H9 (cell line): Measurements from ENCODE around the gene CCL20. TPM values are rescaled to one million over a fixed set of nuclear protein-coding genes. Genes with fewer than 3 reads are reported as not detected.

ENCODE experiments used
- DNase-seq: peaks from one replicate; pipeline ENCODE4 v3.0.0-alpha.2; 2017
- H2AFZ ChIP-seq: one replicate; pipeline ENCODE4 v1.6.1; 2013; ENCODE audit warnings: mild to moderate bottlenecking, low read length, control low read depth, moderate library complexity
- H2AK5ac ChIP-seq: 2 replicates; pipeline ENCODE4 v1.6.1; 2013; ENCODE audit warnings: low read length, control low read depth, mixed read lengths; ENCODE audit not compliant: insufficient read length
- H2BK120ac ChIP-seq: one replicate; pipeline ENCODE4 v1.6.1; 2013; ENCODE audit warnings: low read depth, mild to moderate bottlenecking, low read length, control low read depth, inconsistent platforms; ENCODE audit not compliant: poor library complexity, severe bottlenecking
- H2BK12ac ChIP-seq: 2 replicates; pipeline ENCODE4 v1.6.1; 2013; ENCODE audit warnings: low read length, control low read depth, mixed read lengths, low read depth; ENCODE audit not compliant: insufficient read length
- H2BK15ac ChIP-seq: 2 replicates; pipeline ENCODE4 v1.6.1; 2013; ENCODE audit warnings: low read depth, low read length, control low read depth
- H2BK20ac ChIP-seq: one replicate; pipeline ENCODE4 v1.6.1; 2013; ENCODE audit warnings: low read depth, mild to moderate bottlenecking, low read length, control low read depth, inconsistent platforms; ENCODE audit not compliant: poor library complexity, severe bottlenecking
- H2BK5ac ChIP-seq: 2 replicates; pipeline ENCODE4 v1.6.1; 2013; ENCODE audit warnings: low read length, control low read depth, mixed read lengths; ENCODE audit not compliant: insufficient read length
- H3K14ac ChIP-seq: 2 replicates; pipeline ENCODE4 v1.6.1; 2013; ENCODE audit warnings: low read length, control low read depth; ENCODE audit not compliant: insufficient read depth
- H3K18ac ChIP-seq: 2 replicates; pipeline ENCODE4 v1.6.1; 2013; ENCODE audit warnings: low read depth, mild to moderate bottlenecking, mixed read lengths, low read length, control low read depth; ENCODE audit not compliant: insufficient read length
- H3K23ac ChIP-seq: 2 replicates; pipeline ENCODE4 v1.6.1; 2013; ENCODE audit warnings: low read length, control low read depth, mixed read lengths, low read depth; ENCODE audit not compliant: insufficient read length
- H3K23me2 ChIP-seq: 2 replicates; pipeline ENCODE4 v1.6.1; 2013; ENCODE audit warnings: low read depth, mild to moderate bottlenecking, mixed read lengths, low read length, control low read depth; ENCODE audit not compliant: insufficient read length, poor library complexity, severe bottlenecking
- H3K27ac ChIP-seq: 2 replicates; pipeline ENCODE4 v1.5.1; 2013; ENCODE audit warnings: low read length, control low read depth, mixed read lengths, low read depth; ENCODE audit not compliant: insufficient read length
- H3K27me3 ChIP-seq: 2 replicates; pipeline ENCODE4 v1.6.1; 2013; ENCODE audit warnings: low read length, control low read depth, inconsistent platforms; ENCODE audit not compliant: insufficient read depth
- H3K4ac ChIP-seq: 2 replicates; pipeline ENCODE4 v1.6.1; 2013; ENCODE audit warnings: low read depth, mild to moderate bottlenecking, control low read depth, inconsistent platforms, low read length, moderate library complexity
- H3K4me1 ChIP-seq: 2 replicates; pipeline ENCODE4 v1.6.1; 2013; ENCODE audit warnings: low read length, control low read depth, inconsistent platforms; ENCODE audit not compliant: insufficient read depth
- H3K4me2 ChIP-seq: 2 replicates; pipeline ENCODE4 v1.6.1; 2013; ENCODE audit warnings: low read length, control low read depth, mixed read lengths; ENCODE audit not compliant: insufficient read length, insufficient read depth
- H3K56ac ChIP-seq: 2 replicates; pipeline ENCODE4 v1.6.1; 2013; ENCODE audit warnings: low read depth, mild to moderate bottlenecking, mixed read lengths, low read length, control low read depth; ENCODE audit not compliant: insufficient read length
- H3K79me1 ChIP-seq: 2 replicates; pipeline ENCODE4 v1.6.1; 2013; ENCODE audit warnings: low read depth, mild to moderate bottlenecking, moderate library complexity, low read length, control low read depth, inconsistent platforms; ENCODE audit not compliant: insufficient read depth, poor library complexity, severe bottlenecking
- H3K79me2 ChIP-seq: 2 replicates; pipeline ENCODE4 v1.6.1; 2013; ENCODE audit warnings: low read length, control low read depth, inconsistent platforms; ENCODE audit not compliant: insufficient read depth
- H3K9ac ChIP-seq: 2 replicates; pipeline ENCODE4 v1.6.1; 2013; ENCODE audit warnings: low read length, control low read depth, mixed read lengths; ENCODE audit not compliant: insufficient read length; ENCODE audit errors: extremely low read depth
- H3K9me3 ChIP-seq: one replicate; pipeline ENCODE4 v1.6.1; 2013; ENCODE audit warnings: low read depth, low read length, inconsistent platforms; ENCODE audit not compliant: control insufficient read depth
- H3T11ph ChIP-seq: one replicate; pipeline ENCODE4 v1.6.1; 2013; ENCODE audit warnings: mild to moderate bottlenecking, low read length, control low read depth, inconsistent platforms
- H4K20me1 ChIP-seq: one replicate; pipeline ENCODE4 v1.6.1; 2013; ENCODE audit not compliant: control insufficient read depth, insufficient read length, insufficient read depth
- H4K5ac ChIP-seq: 2 replicates; pipeline ENCODE4 v1.6.1; 2013; ENCODE audit warnings: low read depth, mild to moderate bottlenecking, mixed read lengths, low read length, control low read depth; ENCODE audit not compliant: insufficient read length
- H4K8ac ChIP-seq: replicated peaks from 2 replicates; pipeline ENCODE4 v1.6.1; 2013; ENCODE audit warnings: low read length, control low read depth, mixed read lengths, low read depth; ENCODE audit not compliant: insufficient read length
- H4K91ac ChIP-seq: 2 replicates; pipeline ENCODE4 v1.6.1; 2013; ENCODE audit warnings: low read depth, mild to moderate bottlenecking, moderate library complexity, mixed read lengths, low read length, control low read depth; ENCODE audit not compliant: insufficient read length
- H3K27ac Mint-ChIP-seq, 3 experiments: 2 replicates in 2 of 3; 3 replicates in 1 of 3; pipeline ENCODE4 v1.8.0; 2020 to 2021; ENCODE audit warnings: mixed read lengths in 3 of 3, mild to moderate bottlenecking in 1 of 3, moderate library complexity in 1 of 3
- H3K27me3 Mint-ChIP-seq: 2 replicates; pipeline ENCODE4 v1.8.0; 2021; ENCODE audit warnings: low read depth, mild to moderate bottlenecking, moderate library complexity, mixed read lengths
- H3K36me3 Mint-ChIP-seq, 3 experiments: 2 replicates in 2 of 3; 3 replicates in 1 of 3; pipeline ENCODE4 v1.8.0; 2020 to 2021; ENCODE audit warnings: low read depth in 3 of 3, mixed read lengths in 3 of 3; ENCODE audit not compliant: insufficient read depth in 1 of 3
- H3K4me1 Mint-ChIP-seq, 2 experiments: 2 replicates each; pipeline ENCODE4 v1.8.0; 2020; ENCODE audit warnings: mixed read lengths in 2 of 2
- H3K4me3 Mint-ChIP-seq, 2 experiments: 2 replicates in 1 of 2; 3 replicates in 1 of 2; pipeline ENCODE4 v1.8.0; 2020 to 2021; ENCODE audit warnings: mild to moderate bottlenecking in 2 of 2, mixed read lengths in 2 of 2, moderate library complexity in 1 of 2
- H3K9me3 Mint-ChIP-seq, 2 experiments: 2 replicates in 1 of 2; 3 replicates in 1 of 2; pipeline ENCODE4 v1.8.0; 2020; ENCODE audit warnings: mild to moderate bottlenecking in 2 of 2, mixed read lengths in 2 of 2, moderate library complexity in 1 of 2
- WGBS: extraction: QIAGEN DNeasy Blood & Tissue Kit; methylation state at CpG from one replicate; pipeline ENCODE4 v1.1.7; 2013; ENCODE audit warnings: missing lambda C conversion rate, low lambda C conversion rate, mixed read lengths; ENCODE audit not compliant: insufficient read length; ENCODE audit errors: extremely low coverage; 5-methylcytosine and 5-hydroxymethylcytosine counted together
- total RNA-seq: library from RNA; stranded (reverse); gene quantifications from 2 replicates; pipeline ENCODE4 v1.2.1, GENCODE V29; 2021
- TF ChIP-seq, protein P1 (sequence below): fragments of 200-600 bp; sonication (generic); conservative IDR thresholded peaks from 3 replicates; pipeline ENCODE4 v1.8.0; 2021; ENCODE audit warnings: antibody characterized with exemption, mild to moderate bottlenecking

Gene CCL20
- total RNA-seq, 1 experiment from 2014 or later = not detected

DNA sequence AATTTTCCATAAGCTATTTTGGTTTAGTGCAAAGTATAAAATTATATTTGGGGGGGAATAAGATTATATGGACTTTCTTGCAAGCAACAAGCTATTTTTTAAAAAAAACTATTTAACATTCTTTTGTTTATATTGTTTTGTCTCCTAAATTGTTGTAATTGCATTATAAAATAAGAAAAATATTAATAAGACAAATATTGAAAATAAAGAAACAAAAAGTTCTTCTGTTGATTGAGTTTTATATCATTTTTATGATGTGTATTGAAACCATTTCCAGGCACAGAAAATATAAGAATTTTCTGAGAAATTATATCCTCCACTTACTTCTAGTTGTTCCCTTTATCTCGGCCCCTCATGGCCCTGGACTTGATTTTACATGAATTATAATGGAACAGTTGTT is 3.7 kb downstream of the CCL20 start:
- Histone ChIP-seq H4K8ac (no peak overlapping the region), H3K56ac (no peak overlapping the region), H2BK20ac (no peak overlapping the region), H3K23ac (no peak overlapping the region), H2BK12ac (no peak overlapping the region), H3K23me2 (no peaks in the 10 kb centered on the region), H2BK120ac (no peak overlapping the region), H4K5ac (no peak overlapping the region), H3K27ac (no peak overlapping the region), H3K14ac (no peak overlapping the region), H3T11ph (no peak overlapping the region), H3K4me2 (no peak overlapping the region), H4K20me1 (no peaks in the 10 kb centered on the region), H3K9ac (no peak overlapping the region), H2AK5ac (no peak overlapping the region), H3K79me1 (no peaks in the 10 kb centered on the region), H2BK15ac (no peak overlapping the region), H2AFZ (no peak overlapping the region), H3K79me2 (no peaks in the 10 kb centered on the region), H2BK5ac (no peak overlapping the region), H3K4ac (no peak overlapping the region), H4K91ac (no peak overlapping the region), H3K18ac (no peak overlapping the region), H3K27me3 (no peaks in the 10 kb centered on the region), H3K4me1 (peaks cover 5% of the 10 kb centered on the region), H3K9me3 (no peaks in the 10 kb centered on the region)
- no peaks in the 10 kb centered on the region for H3K36me3 Mint-ChIP-seq
- no peaks in the 10 kb centered on the region; the same call in none of the 2 replicates for H3K27me3 Mint-ChIP-seq
- TF ChIP-seq, protein P1, sequence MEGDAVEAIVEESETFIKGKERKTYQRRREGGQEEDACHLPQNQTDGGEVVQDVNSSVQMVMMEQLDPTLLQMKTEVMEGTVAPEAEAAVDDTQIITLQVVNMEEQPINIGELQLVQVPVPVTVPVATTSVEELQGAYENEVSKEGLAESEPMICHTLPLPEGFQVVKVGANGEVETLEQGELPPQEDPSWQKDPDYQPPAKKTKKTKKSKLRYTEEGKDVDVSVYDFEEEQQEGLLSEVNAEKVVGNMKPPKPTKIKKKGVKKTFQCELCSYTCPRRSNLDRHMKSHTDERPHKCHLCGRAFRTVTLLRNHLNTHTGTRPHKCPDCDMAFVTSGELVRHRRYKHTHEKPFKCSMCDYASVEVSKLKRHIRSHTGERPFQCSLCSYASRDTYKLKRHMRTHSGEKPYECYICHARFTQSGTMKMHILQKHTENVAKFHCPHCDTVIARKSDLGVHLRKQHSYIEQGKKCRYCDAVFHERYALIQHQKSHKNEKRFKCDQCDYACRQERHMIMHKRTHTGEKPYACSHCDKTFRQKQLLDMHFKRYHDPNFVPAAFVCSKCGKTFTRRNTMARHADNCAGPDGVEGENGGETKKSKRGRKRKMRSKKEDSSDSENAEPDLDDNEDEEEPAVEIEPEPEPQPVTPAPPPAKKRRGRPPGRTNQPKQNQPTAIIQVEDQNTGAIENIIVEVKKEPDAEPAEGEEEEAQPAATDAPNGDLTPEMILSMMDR = no peak
- H3K4me3 Mint-ChIP-seq = no peak overlapping the region
- H3K4me1 Mint-ChIP-seq = peaks cover 22 to 28% of the 10 kb centered on the region in 2 experiments
- H3K27ac Mint-ChIP-seq = no peak overlapping the region
- no peaks in the 10 kb centered on the region; a peak in 1 of 5 replicates for H3K9me3 Mint-ChIP-seq
- no peak for DNase-seq
- no CpG with 5 or more reads among the region's 1 CpG for whole genome bisulfite sequencing
